22Rv1 (cell line): Measurements from ENCODE around the gene TM4SF4.

Source experiments
- CTCF ChIP-seq: fragments of 450-650 bp; IDR thresholded peaks from 2 replicates; pipeline ENCODE4 v1.5.1; 2017; ENCODE audit warnings: mild to moderate bottlenecking
- ZFX ChIP-seq: fragments of 450-650 bp; IDR thresholded peaks from 2 replicates; pipeline ENCODE4 v1.6.1; 2017; ENCODE audit warnings: antibody characterized with exemption, borderline replicate concordance

- TF ChIP-seq CTCF, result no peak
- no peak for TF ChIP-seq ZFX
Observed at GRCh38 chr3:149435996-149436885, 38.3 kb upstream of the TM4SF4 start.
